GM18868 (cell line): Measurements from ENCODE around the gene GMNC.
A peak's percentile ranks its signal among the peaks of the same experiment; 100 is the strongest.
"Not testable (repeated sequence)": the region's sequence is repeated elsewhere in the genome, so short reads cannot be mapped to it uniquely, and the experiment has no call there.

Source experiments
- ATAC-seq: cut with Tn5 transposase; IDR thresholded peaks from one replicate; pipeline ENCODE4 v1.9.1; 2021; ENCODE audit warnings: mild to moderate bottlenecking, moderate library complexity; ENCODE audit not compliant: unreplicated experiment

The GMNC gene, protein sequence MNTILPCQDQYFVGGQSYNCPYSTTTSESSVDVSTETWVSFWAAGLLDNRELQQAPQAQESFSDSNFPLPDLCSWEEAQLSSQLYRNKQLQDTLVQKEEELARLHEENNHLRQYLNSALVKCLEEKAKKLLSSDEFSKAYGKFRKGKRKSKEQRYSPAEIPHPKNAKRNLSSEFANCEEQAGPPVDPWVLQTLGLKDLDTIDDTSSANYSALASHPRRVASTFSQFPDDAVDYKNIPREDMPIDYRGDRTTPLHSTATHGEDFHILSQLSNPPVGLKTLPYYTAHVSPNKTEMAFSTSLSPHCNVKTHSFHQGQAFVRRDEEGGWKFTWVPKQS

DNA sequence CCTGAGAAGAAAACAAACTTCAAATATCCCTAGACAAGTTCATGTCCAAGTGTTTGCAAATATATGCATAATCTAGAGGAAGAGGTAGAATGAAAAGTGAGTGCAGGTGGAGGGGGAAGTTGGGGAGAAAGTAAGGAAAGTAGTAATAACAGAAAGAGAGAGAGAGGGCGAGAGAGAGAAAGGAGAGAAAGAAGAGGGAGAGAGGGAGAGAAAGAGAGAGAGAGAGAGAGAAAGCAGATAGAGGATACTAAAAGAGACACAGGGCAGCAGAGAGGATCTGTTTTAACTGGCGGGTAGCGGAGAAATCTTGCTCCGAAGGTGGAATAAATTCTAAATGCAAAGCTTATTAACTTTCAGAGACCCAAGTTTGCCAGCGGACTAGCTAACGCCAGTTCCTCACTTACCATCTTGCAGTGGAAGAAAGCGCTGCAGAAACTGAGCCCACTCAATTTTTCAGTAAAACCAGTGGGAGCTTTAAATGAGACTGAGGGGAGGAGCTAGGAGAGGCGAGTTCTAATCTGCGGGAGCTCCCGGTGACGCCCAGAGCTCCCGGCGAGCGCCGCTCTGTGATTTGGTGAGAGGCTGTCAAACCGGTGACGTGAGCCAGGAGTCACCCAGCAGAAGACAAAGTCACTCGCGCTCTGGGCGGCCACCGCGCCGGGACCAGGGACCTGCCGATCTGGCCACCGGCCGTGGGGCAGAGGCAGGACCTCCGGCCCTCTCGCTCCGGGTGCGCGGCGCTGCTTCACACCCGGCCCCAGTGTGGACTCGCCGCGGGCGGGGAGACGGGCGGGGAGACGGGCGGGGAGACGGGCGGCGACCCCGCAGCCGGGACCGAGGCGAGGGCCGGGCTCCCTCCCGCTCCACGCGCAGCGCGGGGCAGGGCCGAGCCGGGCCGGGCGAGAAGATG lies at the start of gene GMNC:
GMNC (minus strand) TSS at position 486 of the 910 bp plus-strand sequence; CDS start at position 407, 79 bp downstream.
- ATAC-seq: no peak

DNA sequence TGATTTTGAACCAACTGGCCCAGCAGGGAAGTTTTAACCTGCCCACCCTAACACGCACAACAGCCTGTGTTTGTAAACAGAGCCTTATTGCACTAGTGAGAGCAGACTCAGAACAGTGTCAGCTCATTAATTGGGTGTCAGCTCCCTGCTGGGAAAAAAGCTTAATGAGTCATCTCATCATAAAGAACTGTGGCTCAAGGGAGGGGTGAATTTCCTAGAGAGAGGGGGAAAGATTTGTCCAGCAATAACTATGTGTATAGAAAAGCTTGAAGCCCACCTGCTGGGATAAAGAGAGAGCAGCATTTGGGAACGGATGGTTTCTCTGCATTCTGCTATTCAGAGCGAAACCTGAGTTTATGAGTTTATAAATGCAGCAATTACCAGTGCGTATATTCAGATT lies 48.9 kb upstream of the GMNC start:
- no peak for ATAC-seq

DNA sequence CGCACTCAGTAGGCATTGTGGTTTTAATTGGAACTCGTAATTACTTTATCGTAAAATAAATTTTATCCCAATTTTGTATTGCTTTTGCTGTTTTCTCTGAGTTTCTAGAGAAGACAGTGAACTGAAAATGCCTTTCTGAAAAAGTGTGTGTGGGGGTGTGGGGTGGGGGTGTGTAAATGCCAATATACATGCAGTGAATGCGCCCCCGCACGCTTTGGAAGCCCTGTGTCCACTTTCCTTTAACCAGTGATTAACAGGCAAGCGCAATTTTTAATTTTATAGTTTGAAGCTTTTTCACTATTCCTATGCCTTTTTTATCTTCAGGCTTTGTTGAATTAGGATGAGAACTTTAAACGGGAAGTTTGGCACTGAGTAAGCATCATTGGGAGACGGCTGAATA lies 47.4 kb upstream of the GMNC start:
- no peak for ATAC-seq

DNA sequence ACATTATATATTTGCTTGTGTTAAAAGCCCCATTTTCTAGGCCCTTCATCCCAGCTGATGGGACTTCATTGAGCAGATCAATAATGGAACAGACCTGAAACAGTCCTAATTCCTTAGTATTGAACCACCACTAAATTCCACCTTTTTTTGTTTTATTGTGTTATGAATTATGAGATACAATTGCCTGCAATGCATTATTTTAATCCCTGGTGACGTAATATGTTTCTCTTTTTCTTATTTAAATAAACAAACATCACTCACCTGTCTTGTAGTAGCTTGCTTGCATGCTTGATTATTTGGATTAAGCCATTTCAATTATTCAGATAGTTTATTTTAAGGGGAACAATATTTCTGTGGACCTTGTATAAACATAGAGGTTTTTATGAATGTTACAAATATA lies 40.7 kb upstream of the GMNC start:
- ATAC-seq: no peak

DNA sequence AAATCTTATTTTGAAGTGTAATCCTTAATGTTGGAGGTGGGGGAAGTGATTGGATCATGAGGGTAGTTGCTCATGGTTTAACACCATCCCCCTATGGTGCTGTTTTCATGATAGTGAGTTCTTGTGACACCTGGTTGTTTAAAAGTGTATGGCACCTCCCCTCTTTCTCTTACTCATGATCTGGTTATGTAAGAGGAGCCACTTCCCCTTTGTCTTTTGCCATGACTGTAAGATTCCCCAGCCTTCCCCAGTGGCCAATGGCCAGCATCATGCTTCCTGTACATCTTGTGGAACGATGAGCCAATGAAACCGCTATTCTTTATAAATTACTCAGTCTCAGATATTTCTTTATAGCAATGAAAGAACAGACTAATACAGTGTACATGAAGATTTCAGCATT lies 39.8 kb upstream of the GMNC start:
- no peak for ATAC-seq

DNA sequence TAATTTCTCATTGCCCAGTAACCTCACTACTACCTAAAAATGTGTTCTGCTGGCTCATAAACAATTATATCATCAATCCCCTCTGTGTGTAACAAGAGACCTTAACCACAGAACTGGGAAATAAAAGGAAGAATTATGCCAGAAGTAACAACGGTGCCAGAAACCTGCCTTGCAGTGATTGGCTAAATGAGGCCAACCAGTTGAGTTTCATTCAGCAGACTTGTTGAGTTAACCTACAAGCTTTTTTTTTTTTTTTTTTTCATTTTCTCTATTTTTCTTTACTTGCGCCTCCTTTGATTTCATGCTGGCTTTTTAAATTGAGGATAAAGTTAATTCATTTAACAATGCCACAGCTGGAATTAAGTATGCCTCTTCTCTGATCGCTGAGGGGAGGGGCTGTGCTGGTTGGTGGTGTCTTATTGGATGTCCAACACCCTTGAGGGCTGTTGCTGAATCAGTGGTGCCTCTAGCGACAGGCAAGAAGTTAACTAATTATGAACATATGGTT lies 30.0 kb upstream of the GMNC start:
- no peak for ATAC-seq

DNA sequence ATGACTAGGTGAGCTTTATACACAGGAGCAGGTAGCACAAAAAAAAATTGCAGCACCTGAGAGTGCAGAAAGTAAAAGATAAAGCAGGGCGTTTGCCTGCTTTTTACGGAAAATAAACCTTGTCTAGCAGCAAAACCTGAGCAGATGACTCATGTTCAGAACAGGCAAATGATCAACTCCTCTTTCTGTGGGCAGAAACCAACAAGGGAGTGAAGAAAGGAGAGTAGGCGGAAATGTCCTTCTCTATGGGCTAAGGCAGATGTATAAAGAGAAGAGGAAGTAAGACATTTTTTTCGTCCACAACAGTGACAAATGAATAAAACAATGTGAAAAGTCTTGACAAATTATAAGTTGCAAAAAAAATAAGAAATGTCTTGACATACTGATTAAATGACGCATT lies 24.5 kb upstream of the GMNC start:
- no peak for ATAC-seq

DNA sequence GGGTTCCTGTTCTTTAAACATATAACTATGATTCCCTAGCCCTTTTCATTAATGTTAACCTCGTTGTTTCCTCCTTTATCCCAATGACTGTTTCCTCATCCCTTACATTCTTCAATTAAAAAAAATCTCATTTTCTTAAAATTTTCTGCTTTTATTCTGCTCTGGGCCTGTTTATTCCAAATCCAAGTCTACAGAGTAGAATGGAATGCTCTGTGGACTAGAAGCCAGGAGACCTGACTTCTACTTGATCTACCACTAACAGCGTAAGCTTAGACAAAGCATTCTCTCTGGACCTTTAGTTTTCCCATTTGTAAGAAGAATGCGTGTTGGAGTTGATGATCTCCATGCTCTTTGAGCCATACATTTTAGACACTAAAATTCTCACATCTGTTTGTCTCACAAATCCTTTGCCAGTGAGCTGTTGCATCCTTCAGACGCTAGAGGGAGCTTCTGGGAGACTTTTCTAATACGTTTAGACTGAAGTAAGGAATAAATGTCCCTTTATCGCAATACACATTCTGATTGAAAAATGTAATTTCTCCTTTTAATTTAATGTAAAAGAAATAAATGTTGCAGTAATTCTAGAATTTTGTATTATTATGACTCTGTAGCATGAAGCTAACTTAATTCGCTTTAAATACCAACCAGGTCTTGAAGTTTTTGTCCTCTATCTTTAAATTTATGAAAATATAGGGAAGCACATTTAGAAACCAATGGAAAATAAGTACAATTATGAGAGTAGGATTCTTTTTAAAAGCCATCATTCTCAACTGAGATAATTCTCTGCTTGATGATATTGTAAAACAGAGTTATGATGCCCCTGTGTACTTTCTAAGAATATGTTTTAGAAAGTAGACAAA lies 21.7 kb upstream of the GMNC start:
- ATAC-seq: peak; percentile 90

DNA sequence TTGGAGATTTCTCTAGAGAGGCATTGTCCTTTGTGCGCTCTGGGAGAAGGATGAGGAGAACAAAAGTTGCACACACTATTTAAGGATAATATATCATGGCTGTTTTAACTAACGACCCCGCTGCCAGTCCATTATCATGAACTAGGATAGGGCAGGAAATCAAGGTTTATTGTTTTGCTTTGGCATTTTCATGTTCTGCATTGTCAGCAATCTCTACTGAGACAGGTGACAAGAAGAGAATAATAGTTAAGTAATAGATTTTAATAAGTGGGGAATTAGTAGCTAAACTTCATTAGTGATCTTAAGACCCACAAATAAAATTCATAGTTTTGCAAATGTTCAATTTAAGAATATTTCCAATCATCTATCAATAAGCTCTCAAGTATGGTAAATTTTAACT lies 20.6 kb upstream of the GMNC start:
- no peak for ATAC-seq

DNA sequence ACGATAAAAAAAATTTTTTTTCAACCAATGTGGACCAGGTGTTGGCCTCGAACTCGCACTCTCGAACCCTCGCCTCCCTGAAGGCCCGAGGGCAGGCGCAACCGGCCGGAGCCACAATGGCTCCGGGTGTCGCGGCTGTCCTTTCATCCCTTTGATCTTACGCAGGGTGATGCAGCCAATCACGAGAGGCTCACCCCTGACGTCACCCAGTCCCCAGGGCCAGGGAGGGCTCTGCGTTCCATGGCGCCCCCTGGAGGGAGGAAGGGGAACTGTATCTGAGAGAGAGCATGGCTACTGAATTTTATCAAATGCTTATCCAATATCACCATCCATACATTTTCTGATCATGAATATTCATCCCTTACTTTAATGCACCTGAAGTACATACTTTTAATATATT lies 15.4 kb upstream of the GMNC start:
- ATAC-seq: no peak

DNA sequence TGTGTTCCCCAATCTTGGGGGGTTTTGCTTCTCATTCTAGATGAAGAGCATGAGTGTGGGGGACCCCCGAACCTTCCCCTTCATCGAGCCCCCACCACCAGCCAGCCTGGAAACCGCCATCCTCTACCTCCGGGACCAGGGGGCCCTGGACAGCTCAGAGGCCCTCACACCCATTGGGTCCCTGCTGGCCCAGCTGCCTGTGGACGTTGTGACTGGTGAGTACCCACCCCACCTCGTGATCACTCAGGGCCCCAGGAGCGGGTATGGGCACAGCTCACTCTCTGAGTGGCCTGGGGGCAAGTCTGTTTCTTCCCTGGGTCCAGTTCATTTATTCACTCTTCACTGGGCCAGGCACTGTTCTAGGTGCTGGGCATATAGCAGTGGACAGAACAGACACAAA lies 13.9 kb upstream of the GMNC start:
- not testable (repeated sequence) for ATAC-seq

DNA sequence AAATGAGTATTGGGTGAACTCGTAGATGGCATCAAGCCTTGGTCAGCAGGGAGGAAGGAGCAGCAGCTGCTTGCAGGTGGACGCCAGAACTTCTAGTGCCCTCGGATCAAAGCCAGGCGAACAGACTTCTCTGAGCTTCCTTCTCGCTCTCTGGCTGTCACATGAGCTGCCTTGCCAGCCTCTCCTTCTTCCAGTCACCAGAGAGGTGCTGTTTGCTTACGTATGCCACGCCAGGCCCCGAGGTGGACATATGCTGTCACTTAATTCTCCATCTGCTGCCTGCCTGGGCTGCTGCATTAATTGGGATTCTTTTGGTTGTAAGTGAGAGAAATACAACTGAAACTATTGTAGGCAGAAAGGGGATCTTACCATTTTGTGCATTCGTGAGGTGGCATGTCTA lies 12.6 kb upstream of the GMNC start:
- ATAC-seq: not testable (repeated sequence)

DNA sequence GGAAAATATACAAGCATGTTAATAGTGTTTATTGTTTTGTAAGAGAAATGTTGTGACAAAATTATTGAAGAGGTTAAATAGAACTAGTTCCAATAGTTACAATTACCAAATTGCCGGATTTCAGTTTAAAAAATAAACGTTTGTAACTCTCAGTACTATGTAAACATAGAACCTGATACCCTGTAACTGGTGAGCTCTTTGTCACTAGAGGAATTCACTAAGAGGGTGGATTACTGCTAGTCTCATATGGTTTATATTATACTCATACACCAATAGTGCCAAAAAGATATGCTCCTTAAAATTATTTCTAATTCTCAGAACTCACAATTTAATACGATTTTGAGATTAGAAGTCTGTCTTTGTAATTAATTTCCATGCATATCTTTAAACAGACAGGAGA lies 7.6 kb upstream of the GMNC start:
- ATAC-seq: no peak

DNA sequence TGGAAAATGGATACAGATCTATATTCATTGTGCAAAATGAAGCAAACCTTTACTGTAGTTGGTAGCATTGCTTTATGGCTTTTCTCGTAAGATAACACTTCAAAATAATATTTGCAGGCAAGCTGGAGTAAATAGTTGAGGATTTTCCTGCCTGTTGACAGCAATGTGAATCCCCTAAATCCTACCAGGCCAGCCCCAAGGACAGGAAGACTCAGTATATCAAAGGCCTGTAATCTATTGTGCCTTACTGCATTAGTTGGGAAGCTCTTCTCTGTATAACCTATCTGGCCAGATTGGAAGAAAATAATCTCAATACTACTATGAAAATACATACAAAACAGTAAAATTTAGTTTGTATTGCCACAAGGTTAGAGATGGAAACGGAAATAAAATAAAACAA lies 4.6 kb upstream of the GMNC start:
- ATAC-seq: no peak

DNA sequence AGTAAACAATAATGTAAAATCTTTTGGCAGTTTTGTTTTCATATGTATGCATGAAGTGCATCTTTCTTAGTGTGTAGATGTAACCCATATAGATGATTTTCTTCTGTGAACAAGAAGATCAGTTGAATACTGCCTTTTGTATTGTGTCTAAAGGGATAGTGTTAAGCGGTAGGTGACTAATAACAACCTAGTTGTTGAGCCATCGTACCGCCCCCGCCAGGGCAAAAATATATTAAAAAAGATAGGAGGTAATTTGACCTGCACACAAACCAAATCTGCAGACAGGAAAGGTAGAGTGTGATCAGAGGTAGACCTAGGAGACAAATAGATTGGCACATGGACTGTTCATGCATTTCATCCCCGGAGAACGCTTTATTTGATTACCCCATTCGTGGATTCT lies 3.3 kb upstream of the GMNC start:
- ATAC-seq: no peak

DNA sequence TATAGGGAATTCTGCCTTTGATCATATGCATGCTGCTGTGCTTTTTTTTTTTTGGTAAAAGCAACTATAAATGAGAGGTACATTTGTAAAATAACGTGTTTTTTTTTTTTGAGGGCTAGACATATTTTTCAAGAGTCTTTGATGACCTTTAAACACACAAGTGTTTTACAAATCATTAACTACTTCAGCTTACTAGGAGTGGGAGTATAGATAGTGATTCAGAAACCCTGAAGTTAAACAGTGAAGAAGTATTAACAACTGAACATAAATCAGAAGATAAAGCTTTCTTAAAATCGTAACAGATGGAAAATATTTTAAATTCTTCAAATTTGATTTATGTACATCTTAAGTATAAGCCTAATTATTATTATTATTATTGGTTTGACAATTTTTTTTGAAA lies 2.9 kb upstream of the GMNC start:
- no peak for ATAC-seq

DNA sequence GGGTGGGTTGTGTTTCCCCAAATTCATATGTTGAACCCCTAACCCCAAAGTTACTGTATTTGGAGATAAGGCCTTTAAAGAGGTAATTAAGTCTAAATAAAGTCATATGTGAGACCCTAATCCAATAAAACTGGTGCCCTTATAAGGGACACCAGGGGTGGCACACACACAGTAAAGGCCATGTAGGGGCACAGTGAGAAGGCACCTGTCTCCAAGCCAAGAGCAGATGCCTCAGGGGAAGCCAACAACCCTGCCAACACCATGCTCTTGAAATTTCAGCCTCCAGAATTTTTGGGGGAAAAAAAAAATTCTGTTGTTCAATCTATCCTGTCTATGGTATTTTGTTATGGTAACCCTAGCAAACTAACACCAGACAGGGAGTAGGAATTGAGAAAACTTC lies 1.5 kb upstream of the GMNC start:
- ATAC-seq: no peak

DNA sequence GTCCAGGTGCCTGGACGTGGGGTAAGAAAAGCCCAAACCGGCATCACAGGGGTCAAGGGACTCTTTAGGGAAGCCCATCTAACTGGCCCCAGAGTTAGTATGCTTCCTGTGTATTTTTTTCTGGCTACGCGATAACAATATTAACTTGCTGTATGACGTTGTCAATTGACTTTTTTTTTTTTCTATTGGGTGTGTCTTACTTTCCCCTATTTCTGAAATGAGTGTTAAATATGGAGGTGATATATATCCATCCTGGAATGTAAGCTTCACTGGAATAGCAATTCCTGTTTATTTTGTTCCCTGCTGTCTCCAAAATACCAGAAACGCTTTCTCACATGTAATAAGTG lies 598 bp upstream of the GMNC start:
- ATAC-seq: no peak

DNA sequence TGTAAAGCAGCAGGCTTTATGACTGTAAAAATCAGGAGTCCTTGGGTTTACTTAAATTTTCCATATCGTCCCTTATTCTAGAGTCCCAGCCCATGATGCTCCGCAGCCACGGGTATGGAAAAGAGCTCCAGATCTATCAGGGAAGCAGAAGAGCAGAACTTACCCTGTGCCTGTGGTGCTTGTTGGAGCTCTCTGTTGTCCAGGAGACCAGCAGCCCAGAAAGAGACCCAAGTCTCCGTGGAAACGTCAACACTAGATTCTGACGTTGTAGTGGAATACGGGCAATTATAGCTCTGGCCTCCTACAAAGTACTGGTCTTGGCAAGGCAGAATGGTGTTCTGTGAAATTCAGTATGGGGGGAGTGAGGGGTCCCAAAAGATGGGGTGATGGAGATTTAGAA lies 2.0 kb downstream of the GMNC start:
- no peak for ATAC-seq

DNA sequence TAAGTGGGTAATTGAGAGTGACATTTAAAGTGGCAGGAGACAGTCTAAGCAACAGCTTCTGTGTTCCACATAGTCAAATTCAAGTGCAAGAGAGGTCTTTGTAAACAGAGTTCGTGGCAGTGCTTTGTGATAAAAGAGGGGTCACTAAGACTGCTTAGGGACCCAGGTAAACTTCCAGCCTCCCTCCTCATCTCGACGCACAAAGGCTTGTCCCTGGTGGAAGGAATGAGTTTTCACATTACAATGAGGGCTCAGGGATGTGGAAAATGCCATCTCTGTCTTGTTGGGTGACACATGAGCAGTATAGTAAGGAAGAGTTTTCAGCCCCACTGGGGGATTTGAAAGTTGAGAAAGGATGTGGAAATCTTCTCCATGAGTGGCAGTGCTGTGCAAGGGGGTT lies 7.3 kb downstream of the GMNC start:
- no peak for ATAC-seq

DNA sequence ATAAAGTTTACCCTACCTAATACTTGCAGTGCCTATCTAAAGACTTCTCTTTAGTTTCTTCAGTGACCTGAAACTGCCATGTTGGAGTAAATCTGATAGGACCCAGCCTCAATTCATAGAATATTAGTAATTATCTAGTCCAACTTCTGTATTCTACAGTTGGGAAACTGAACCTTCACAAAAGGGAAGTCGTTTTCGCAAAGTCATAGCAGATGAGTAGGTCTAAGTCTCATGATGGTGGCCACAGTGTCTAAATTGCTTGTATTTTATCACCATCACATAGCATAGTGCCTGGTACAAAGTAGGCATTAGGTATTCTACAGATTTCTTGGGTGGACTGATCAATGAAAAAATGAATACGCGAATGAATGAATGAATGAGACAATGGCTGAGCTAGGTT lies 8.4 kb downstream of the GMNC start:
- no peak for ATAC-seq
